Uterus (tissue), 4 donors: ENCODE measurements around the gene SLC22A4. TPM values are rescaled to one million over a fixed set of nuclear protein-coding genes. Genes with fewer than 3 reads are reported as not detected.

Experiments used
- DNase-seq, 2 donors: peaks; one replicate each; pipeline ENCODE4 v3.0.0-alpha.2; 2019 to 2020
- H3K27ac ChIP-seq, 2 donors: fragments of 200-600 bp; sonication (generic); 1 replicate in 1 of 2; 2 replicates in 1 of 2; pipeline ENCODE4 v1.5.1; 2016 to 2018
- H3K27me3 ChIP-seq, 2 donors: fragments of 200-600 bp; sonication (generic); one replicate each; pipeline ENCODE4 v1.5.1; 2018 to 2019; ENCODE audit warnings: control low read depth in 1 of 2
- H3K36me3 ChIP-seq, 2 donors: fragments of 200-600 bp; sonication (generic); one replicate each; pipeline ENCODE4 v1.5.1; 2019; ENCODE audit warnings: control low read depth in 1 of 2
- H3K4me1 ChIP-seq, 2 donors: fragments of 200-600 bp; sonication (generic); one replicate each; pipeline ENCODE4 v1.5.1; 2018 to 2019; ENCODE audit warnings: control low read depth in 1 of 2
- H3K4me3 ChIP-seq, 2 donors: fragments of 200-600 bp; sonication (generic); 1 replicate in 1 of 2; 2 replicates in 1 of 2; pipeline ENCODE4 v1.5.1; 2018 to 2019; ENCODE audit warnings: mild to moderate bottlenecking in 1 of 2
- H3K9me3 ChIP-seq, 2 donors: fragments of 200-600 bp; sonication (generic); one replicate each; pipeline ENCODE4 v1.5.1; 2019; ENCODE audit warnings: control low read depth in 1 of 2
- CTCF ChIP-seq, 4 experiments: fragments of 200-600 bp in 2 of 4; fragments of 450-650 bp in 2 of 4; sonication (generic) in 2 of 4; IDR thresholded peaks; one replicate each; pipeline ENCODE4 v1.5.1; 2016 to 2019; ENCODE audit warnings: antibody characterized with exemption in 4 of 4, mild to moderate bottlenecking in 2 of 4, moderate library complexity in 1 of 4
- POLR2A ChIP-seq, 2 donors: fragments of 450-650 bp; IDR thresholded peaks; one replicate each; pipeline ENCODE4 v1.6.1; 2016; ENCODE audit warnings: antibody characterized with exemption in 2 of 2, mild to moderate bottlenecking in 1 of 2, moderate library complexity in 1 of 2
- intact Hi-C: fragments of 100-400 bp; cut with DNase I; formaldehyde crosslinking; loops from one replicate; pipeline ENCODE4 v1.15.1; 2023; ENCODE audit warnings: low total_unique reads
- total RNA-seq, 4 donors: library from RNA; depleted of rRNA in 3 of 4; stranded (reverse); fragments of >200 nt in 3 of 4; gene quantifications; one replicate each; pipeline versions ENCODE4 v1.1.0 to v1.2.4, GENCODE V29; 2014 to 2023
- donor health status: DM: yes; HTN: yes; CAD: no.

Gene SLC22A4
- total RNA-seq, 4 donors from 2014 or later = 0.26 to 4.5 (median 2.3) TPM

GRCh38 chr5:132325691-132326090 is 31.5 kb downstream of the SLC22A4 start:
- no peaks in the 10 kb centered on the region for H3K27me3 ChIP-seq
- no peaks in the 10 kb centered on the region for H3K36me3 ChIP-seq
- TF ChIP-seq POLR2A (IDR thresholded peaks at IDR 0.05) (no peak), CTCF (IDR thresholded peaks at IDR 0.05) (no peak)
- no peaks in the 10 kb centered on the region for H3K9me3 ChIP-seq
- DNase-seq = no peak
- intact Hi-C loops = no loop called here
- no peak overlapping the region for H3K27ac ChIP-seq
- no peak overlapping the region for H3K4me3 ChIP-seq
- no peaks in the 10 kb centered on the region for H3K4me1 ChIP-seq

GRCh38 chr5:132327252-132327955 is 33.2 kb downstream of the SLC22A4 start:
- Histone ChIP-seq H3K9me3 (no peaks in the 10 kb centered on the region), H3K4me1 (no peaks in the 10 kb centered on the region), H3K36me3 (no peaks in the 10 kb centered on the region), H3K4me3 (no peak overlapping the region), H3K27ac (no peak overlapping the region), H3K27me3 (no peaks in the 10 kb centered on the region)
- no peak for TF ChIP-seq POLR2A (IDR thresholded peaks at IDR 0.05)
- no peak for TF ChIP-seq CTCF (IDR thresholded peaks at IDR 0.05)
- intact Hi-C loops = no loop called here
- no peak for DNase-seq

GRCh38 chr5:132334812-132335211 is 40.6 kb downstream of the SLC22A4 start:
- H3K4me1 ChIP-seq = no peaks in the 10 kb centered on the region
- TF ChIP-seq CTCF (IDR thresholded peaks at IDR 0.05) = no peak
- TF ChIP-seq POLR2A (IDR thresholded peaks at IDR 0.05) = no peak
- intact Hi-C loops = no loop called here
- no peak for DNase-seq
- no peaks in the 10 kb centered on the region for H3K36me3 ChIP-seq
- H3K4me3 ChIP-seq = no peak overlapping the region
- H3K27ac ChIP-seq = no peak overlapping the region
- no peaks in the 10 kb centered on the region for H3K9me3 ChIP-seq
- no peaks in the 10 kb centered on the region for H3K27me3 ChIP-seq

DNA sequence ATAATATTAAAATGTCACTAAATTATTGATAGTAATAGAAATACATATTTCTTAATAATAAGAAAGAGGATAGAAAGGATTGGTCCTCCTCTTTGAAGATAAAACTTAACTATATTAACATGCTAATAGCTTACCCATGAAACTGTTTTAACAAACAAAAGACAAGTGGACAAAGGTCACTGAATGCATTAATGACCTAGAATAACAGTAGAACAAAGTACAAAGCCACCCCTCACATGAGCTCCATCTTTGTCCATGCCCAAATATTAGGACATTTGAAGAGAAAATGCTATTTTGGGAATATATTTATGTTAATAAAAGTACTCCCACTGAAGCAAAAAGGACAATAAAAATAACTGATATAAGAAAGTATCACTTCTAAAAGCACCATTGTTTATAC is 41.2 kb downstream of the SLC22A4 start:
- Histone ChIP-seq H3K9me3 (no peaks in the 10 kb centered on the region), H3K4me3 (no peak overlapping the region), H3K36me3 (no peaks in the 10 kb centered on the region), H3K4me1 (no peaks in the 10 kb centered on the region), H3K27ac (no peak overlapping the region), H3K27me3 (no peaks in the 10 kb centered on the region)
- TF ChIP-seq POLR2A (IDR thresholded peaks at IDR 0.05) (no peak), CTCF (IDR thresholded peaks at IDR 0.05) (no peak)
- intact Hi-C loops = no loop called here
- DNase-seq = no peak

GRCh38 chr5:132339502-132339901 is 45.3 kb downstream of the SLC22A4 start:
- no peak for TF ChIP-seq POLR2A (IDR thresholded peaks at IDR 0.05)
- TF ChIP-seq CTCF (IDR thresholded peaks at IDR 0.05) = no peak
- DNase-seq = no peak
- Histone ChIP-seq H3K27me3 (no peaks in the 10 kb centered on the region), H3K9me3 (no peaks in the 10 kb centered on the region), H3K4me3 (no peak overlapping the region), H3K27ac (no peak overlapping the region), H3K4me1 (no peaks in the 10 kb centered on the region), H3K36me3 (no peaks in the 10 kb centered on the region)
- intact Hi-C loops = no loop called here
